GM12878 (cell line): Measurements from ENCODE around the gene CPEB1.
"Not testable (repeated sequence)": the region's sequence is repeated elsewhere in the genome, so short reads cannot be mapped to it uniquely, and the experiment has no call there.

ENCODE experiments used
- CEBPB ChIP-seq, 2 experiments: fragments of 150-350 bp in 1 of 2; IDR thresholded peaks; 2 replicates each; pipeline ENCODE4 v1.6.1; 2012 to 2014; ENCODE audit warnings: low read depth in 2 of 2, low read length in 2 of 2, borderline replicate concordance in 1 of 2, inconsistent platforms in 1 of 2
- CHD4 ChIP-seq: fragments of 200-600 bp; sonication (generic); IDR thresholded peaks from 2 replicates; pipeline ENCODE4 v1.6.1; 2016; ENCODE audit warnings: mild to moderate bottlenecking
- FOS ChIP-seq: IDR thresholded peaks from 3 replicates; pipeline ENCODE4 v1.6.1; 2011; ENCODE audit warnings: borderline replicate concordance; ENCODE audit not compliant: insufficient read length; ENCODE audit errors: extremely low read depth
- IKZF1 ChIP-seq: fragments of 450-650 bp; conservative IDR thresholded peaks from 2 replicates; pipeline ENCODE4 v1.6.1; 2017; ENCODE audit warnings: antibody characterized with exemption, mild to moderate bottlenecking
- KLF5 ChIP-seq: fragments of 450-650 bp; IDR thresholded peaks from 2 replicates; pipeline ENCODE4 v1.6.1; 2014; ENCODE audit warnings: mild to moderate bottlenecking; ENCODE audit not compliant: partially characterized antibody
- POLR2AphosphoS5 ChIP-seq: IDR thresholded peaks from 2 replicates; pipeline ENCODE4 v1.6.1; 2011; ENCODE audit warnings: mild to moderate bottlenecking, low read length, inconsistent platforms
- RAD21 ChIP-seq: IDR thresholded peaks from 2 replicates; pipeline ENCODE4 v1.6.1; 2011; ENCODE audit warnings: mild to moderate bottlenecking, low read depth, low read length, moderate library complexity; ENCODE audit not compliant: insufficient read depth
- TF ChIP-seq, protein P1 (sequence below): IDR thresholded peaks from 2 replicates; pipeline ENCODE4 v1.6.1; 2012; ENCODE audit warnings: low read length, inconsistent platforms
- TF ChIP-seq, protein P2 (sequence below): fragments of 450-650 bp; formaldehyde crosslinking; IDR thresholded peaks from 2 replicates; pipeline ENCODE4 v1.4.0; 2022; ENCODE audit warnings: mild to moderate bottlenecking, moderate library complexity
- TF ChIP-seq, protein P3 (sequence below), 3 experiments: IDR thresholded peaks in 2 of 3; conservative IDR thresholded peaks in 1 of 3; 2 replicates each; pipeline ENCODE4 v1.5.1; 2011; ENCODE audit warnings: low read depth in 3 of 3, low read length in 3 of 3, mild to moderate bottlenecking in 3 of 3, control low read depth in 2 of 3, moderate library complexity in 2 of 3, inconsistent platforms in 1 of 3, mixed read lengths in 1 of 3; ENCODE audit not compliant: control insufficient read depth in 2 of 3, insufficient read depth in 1 of 3; ENCODE audit errors: extremely low read depth in 1 of 3
- TF ChIP-seq, protein P4 (sequence below): IDR thresholded peaks from 2 replicates; pipeline ENCODE4 v1.6.1; 2012; ENCODE audit warnings: mild to moderate bottlenecking, low read depth, low read length

DNA sequence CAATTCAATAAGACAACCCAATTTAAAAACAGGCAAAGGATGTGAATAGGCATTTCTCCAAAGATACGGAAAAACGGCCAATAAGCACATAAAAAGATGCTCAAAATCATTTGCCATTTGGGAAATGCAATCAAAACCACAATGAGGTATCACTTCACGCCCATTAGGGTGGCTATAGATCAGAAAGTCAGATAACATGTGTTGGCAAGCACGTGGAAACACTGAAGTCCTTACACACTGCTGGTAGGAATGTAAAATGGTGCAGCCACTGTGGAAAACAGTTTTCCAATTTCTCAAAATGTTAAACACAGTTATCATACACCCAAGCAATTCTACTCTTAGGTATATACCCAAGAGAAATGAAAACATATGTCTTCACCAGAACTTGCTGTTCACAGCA is 146.4 kb downstream of the CPEB1 start:
- not testable (repeated sequence) for TF ChIP-seq RAD21; POLR2AphosphoS5; CHD4; IKZF1; FOS; KLF5; CEBPB (IDR thresholded peaks at IDR 0.05; ENCODE audit: borderline replicate concordance in 1 of 2, low read depth in 2 of 2, low read length in 2 of 2)
- TF ChIP-seq, protein P1, sequence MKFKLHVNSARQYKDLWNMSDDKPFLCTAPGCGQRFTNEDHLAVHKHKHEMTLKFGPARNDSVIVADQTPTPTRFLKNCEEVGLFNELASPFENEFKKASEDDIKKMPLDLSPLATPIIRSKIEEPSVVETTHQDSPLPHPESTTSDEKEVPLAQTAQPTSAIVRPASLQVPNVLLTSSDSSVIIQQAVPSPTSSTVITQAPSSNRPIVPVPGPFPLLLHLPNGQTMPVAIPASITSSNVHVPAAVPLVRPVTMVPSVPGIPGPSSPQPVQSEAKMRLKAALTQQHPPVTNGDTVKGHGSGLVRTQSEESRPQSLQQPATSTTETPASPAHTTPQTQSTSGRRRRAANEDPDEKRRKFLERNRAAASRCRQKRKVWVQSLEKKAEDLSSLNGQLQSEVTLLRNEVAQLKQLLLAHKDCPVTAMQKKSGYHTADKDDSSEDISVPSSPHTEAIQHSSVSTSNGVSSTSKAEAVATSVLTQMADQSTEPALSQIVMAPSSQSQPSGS = not testable (repeated sequence)
- TF ChIP-seq, protein P2, sequence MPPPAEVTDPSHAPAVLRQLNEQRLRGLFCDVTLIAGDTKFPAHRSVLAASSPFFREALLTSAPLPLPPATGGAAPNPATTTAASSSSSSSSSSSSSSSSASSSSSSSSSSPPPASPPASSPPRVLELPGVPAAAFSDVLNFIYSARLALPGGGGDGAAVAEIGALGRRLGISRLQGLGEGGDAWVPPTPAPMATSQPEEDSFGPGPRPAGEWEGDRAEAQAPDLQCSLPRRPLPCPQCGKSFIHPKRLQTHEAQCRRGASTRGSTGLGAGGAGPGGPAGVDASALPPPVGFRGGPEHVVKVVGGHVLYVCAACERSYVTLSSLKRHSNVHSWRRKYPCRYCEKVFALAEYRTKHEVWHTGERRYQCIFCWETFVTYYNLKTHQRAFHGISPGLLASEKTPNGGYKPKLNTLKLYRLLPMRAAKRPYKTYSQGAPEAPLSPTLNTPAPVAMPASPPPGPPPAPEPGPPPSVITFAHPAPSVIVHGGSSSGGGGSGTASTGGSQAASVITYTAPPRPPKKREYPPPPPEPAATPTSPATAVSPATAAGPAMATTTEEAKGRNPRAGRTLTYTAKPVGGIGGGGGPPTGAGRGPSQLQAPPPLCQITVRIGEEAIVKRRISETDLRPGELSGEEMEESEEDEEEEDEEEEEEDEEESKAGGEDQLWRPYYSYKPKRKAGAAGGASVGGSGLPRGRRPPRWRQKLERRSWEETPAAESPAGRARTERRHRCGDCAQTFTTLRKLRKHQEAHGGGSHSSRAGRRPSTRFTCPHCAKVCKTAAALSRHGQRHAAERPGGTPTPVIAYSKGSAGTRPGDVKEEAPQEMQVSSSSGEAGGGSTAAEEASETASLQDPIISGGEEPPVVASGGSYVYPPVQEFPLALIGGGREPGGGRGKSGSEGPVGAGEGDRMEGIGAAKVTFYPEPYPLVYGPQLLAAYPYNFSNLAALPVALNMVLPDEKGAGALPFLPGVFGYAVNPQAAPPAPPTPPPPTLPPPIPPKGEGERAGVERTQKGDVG (CRISPR knock-in tag) = not testable (repeated sequence)
- TF ChIP-seq, protein P3, sequence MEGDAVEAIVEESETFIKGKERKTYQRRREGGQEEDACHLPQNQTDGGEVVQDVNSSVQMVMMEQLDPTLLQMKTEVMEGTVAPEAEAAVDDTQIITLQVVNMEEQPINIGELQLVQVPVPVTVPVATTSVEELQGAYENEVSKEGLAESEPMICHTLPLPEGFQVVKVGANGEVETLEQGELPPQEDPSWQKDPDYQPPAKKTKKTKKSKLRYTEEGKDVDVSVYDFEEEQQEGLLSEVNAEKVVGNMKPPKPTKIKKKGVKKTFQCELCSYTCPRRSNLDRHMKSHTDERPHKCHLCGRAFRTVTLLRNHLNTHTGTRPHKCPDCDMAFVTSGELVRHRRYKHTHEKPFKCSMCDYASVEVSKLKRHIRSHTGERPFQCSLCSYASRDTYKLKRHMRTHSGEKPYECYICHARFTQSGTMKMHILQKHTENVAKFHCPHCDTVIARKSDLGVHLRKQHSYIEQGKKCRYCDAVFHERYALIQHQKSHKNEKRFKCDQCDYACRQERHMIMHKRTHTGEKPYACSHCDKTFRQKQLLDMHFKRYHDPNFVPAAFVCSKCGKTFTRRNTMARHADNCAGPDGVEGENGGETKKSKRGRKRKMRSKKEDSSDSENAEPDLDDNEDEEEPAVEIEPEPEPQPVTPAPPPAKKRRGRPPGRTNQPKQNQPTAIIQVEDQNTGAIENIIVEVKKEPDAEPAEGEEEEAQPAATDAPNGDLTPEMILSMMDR (IDR thresholded peaks at IDR 0.05 in 2 of 3, conservative IDR thresholded peaks at IDR 0.05 in 1 of 3; ENCODE audit: control insufficient read depth in 2 of 3, extremely low read depth in 1 of 3, insufficient read depth in 1 of 3, low read depth in 3 of 3, low read length in 3 of 3) = not testable (repeated sequence)
- TF ChIP-seq, protein P4, sequence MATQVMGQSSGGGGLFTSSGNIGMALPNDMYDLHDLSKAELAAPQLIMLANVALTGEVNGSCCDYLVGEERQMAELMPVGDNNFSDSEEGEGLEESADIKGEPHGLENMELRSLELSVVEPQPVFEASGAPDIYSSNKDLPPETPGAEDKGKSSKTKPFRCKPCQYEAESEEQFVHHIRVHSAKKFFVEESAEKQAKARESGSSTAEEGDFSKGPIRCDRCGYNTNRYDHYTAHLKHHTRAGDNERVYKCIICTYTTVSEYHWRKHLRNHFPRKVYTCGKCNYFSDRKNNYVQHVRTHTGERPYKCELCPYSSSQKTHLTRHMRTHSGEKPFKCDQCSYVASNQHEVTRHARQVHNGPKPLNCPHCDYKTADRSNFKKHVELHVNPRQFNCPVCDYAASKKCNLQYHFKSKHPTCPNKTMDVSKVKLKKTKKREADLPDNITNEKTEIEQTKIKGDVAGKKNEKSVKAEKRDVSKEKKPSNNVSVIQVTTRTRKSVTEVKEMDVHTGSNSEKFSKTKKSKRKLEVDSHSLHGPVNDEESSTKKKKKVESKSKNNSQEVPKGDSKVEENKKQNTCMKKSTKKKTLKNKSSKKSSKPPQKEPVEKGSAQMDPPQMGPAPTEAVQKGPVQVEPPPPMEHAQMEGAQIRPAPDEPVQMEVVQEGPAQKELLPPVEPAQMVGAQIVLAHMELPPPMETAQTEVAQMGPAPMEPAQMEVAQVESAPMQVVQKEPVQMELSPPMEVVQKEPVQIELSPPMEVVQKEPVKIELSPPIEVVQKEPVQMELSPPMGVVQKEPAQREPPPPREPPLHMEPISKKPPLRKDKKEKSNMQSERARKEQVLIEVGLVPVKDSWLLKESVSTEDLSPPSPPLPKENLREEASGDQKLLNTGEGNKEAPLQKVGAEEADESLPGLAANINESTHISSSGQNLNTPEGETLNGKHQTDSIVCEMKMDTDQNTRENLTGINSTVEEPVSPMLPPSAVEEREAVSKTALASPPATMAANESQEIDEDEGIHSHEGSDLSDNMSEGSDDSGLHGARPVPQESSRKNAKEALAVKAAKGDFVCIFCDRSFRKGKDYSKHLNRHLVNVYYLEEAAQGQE = not testable (repeated sequence)
